Aorta (tissue), 5 donors: ENCODE measurements around the gene TPP2. TPM values are rescaled to one million over a fixed set of nuclear protein-coding genes. Genes with fewer than 3 reads are reported as not detected.

Experiments
- ATAC-seq: fragments of 200-7000 bp; cut with Tn5 transposase; one replicate; pipeline ENCODE4 v1.9.1; 2022; ENCODE audit warnings: moderate library complexity; ENCODE audit not compliant: low FRiP score
- DNase-seq, 2 donors: peaks; one replicate each; pipeline ENCODE4 v3.0.0-alpha.2; 2020
- H3K27ac ChIP-seq, 2 donors: one replicate each; pipeline ENCODE4 v1.5.1; 2013; ENCODE audit warnings: low read length in 2 of 2, mild to moderate bottlenecking in 2 of 2, moderate library complexity in 2 of 2, control low read depth in 1 of 2, inconsistent platforms in 1 of 2, low read depth in 1 of 2
- H3K27me3 ChIP-seq, 2 donors: one replicate each; pipeline ENCODE4 v1.6.1; 2013; ENCODE audit warnings: control low read depth in 1 of 2, low read length in 1 of 2, mild to moderate bottlenecking in 1 of 2, moderate library complexity in 1 of 2; ENCODE audit not compliant: insufficient read depth in 2 of 2, control insufficient read depth in 1 of 2
- H3K36me3 ChIP-seq, 2 donors: one replicate each; pipeline ENCODE4 v1.6.1; 2013; ENCODE audit warnings: control low read depth in 1 of 2, low read length in 1 of 2, mild to moderate bottlenecking in 1 of 2; ENCODE audit not compliant: insufficient read depth in 2 of 2, control insufficient read depth in 1 of 2
- H3K4me1 ChIP-seq, 2 donors: one replicate each; pipeline ENCODE4 v1.6.1; 2013; ENCODE audit warnings: low read length in 2 of 2, control low read depth in 1 of 2, mild to moderate bottlenecking in 1 of 2, moderate library complexity in 1 of 2; ENCODE audit not compliant: insufficient read depth in 2 of 2, control insufficient read depth in 1 of 2
- H3K4me3 ChIP-seq, 2 donors: one replicate each; pipeline ENCODE4 v1.5.1; 2013; ENCODE audit warnings: low read length in 2 of 2, control low read depth in 1 of 2, mild to moderate bottlenecking in 1 of 2
- H3K9me3 ChIP-seq: one replicate; pipeline ENCODE4 v1.6.1; 2013; ENCODE audit warnings: mild to moderate bottlenecking, low read length; ENCODE audit not compliant: control insufficient read depth
- WGBS, 2 donors: extraction: QIAGEN DNeasy Blood & Tissue Kit; methylation state at CpG; one replicate each; pipeline ENCODE4 v1.1.7; 2013; 5-methylcytosine and 5-hydroxymethylcytosine counted together
- intact Hi-C, 2 donors: fragments of 100-400 bp; cut with DNase I; formaldehyde crosslinking; loops; one replicate each; pipeline versions ENCODE4 v1.14.2 to v1.15.0; 2022
- polyA plus RNA-seq, 2 donors: library from polyadenylated mRNA; stranded (reverse); fragments of 200-250 nt; gene quantifications; one replicate each; pipeline ENCODE4 v1.2.3, GENCODE V29; 2013
- total RNA-seq, 2 donors: library from RNA; stranded (reverse); fragmentation: NEBNext Ultra II Directional; extraction: Animal tissue kit (Norgen Biotek cat#: 25700); gene quantifications; one replicate each; pipeline ENCODE4 v1.2.1, GENCODE V29; 2021
- donor health status: healthy with polysubstance abuse.
- donor health status: Bipolar disorder and iron deficiency.
- donor health status: DM: no; HTN: no; CAD: no.
- donor health status: DM: no; HTN: no; CAD: no.
- donor health status: DM: yes; HTN: yes; CAD: no.

The TPP2 gene
- total and polyA plus RNA-seq, 4 donors = 14.1 to 44.9 (median 26.2) TPM

DNA sequence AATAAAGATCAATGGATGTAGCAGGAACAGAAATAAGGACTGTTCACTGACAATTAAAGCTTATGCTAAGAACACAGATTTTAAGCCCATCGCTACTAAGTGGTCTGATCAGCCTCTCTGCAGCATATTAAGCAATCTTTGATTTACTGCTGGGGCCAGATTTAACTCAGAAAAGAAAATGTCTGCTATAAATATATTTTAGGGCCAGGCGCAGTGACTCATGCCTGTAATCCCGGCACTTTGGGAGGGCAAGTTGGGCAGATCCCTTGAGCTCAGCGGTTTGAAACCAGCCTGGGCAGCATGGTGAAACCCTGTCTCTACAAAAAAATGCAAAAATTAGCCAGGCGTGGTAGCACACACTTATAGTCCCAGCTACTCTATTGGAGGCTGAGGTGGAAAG is 55.1 kb downstream of the TPP2 start:
- 52 to 56% methylated on average over 5 of the region's 5 CpGs for WGBS, 2 donors
- peaks cover 0 to 7% of the 10 kb centered on the region in 2 donors for H3K36me3 ChIP-seq
- H3K27me3 ChIP-seq = no peaks in the 10 kb centered on the region
- DNase-seq = peak in 1 of 2 donors; percentile 77
- no peak overlapping the region for H3K27ac ChIP-seq
- no peak overlapping the region for H3K4me3 ChIP-seq
- H3K9me3 ChIP-seq = no peaks in the 10 kb centered on the region
- intact Hi-C loops = loop anchor here in 1 of 2 donors (5.0 kb wide), 1 partner anchor 55 kb away; the partner anchor contains the start of gene TPP2
- H3K4me1 ChIP-seq = no peaks in the 10 kb centered on the region
- ATAC-seq = peak; percentile 70

DNA sequence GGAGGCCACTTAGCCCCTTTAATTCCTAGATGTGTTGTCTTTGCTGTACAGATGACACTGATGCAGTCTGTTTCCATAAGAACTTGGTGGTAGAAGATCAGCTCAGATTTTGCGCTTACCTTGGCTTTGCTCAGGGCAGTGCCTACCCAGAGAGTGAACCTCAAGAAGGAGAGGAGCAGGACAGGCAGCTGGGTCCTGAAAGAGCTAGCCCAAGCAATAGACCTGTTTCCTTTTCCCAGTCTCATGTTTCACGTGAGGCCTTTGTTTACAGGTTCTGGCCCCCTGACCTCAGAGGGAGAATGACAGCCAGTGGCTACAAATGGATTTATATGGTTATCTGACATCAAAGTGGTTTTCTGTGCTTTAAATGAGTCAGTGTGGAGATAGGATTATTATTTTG is 58.0 kb downstream of the TPP2 start:
- no peak overlapping the region for H3K27ac ChIP-seq
- WGBS, 2 donors = 45 to 64% methylated on average over 2 of the region's 2 CpGs
- H3K4me1 ChIP-seq = no peaks in the 10 kb centered on the region
- no peak for DNase-seq
- peaks cover 2% of the 10 kb centered on the region for H3K9me3 ChIP-seq
- H3K36me3 ChIP-seq = peaks cover 0 to 9% of the 10 kb centered on the region in 2 donors
- no peak overlapping the region for H3K4me3 ChIP-seq
- intact Hi-C loops = loop anchor here in 1 of 2 donors (5.0 kb wide), 1 partner anchor 57 kb away; the partner anchor contains the start of gene TPP2
- ATAC-seq = no peak
- no peaks in the 10 kb centered on the region for H3K27me3 ChIP-seq

- H3K36me3 ChIP-seq = peaks cover 0 to 9% of the 10 kb centered on the region in 2 donors
- intact Hi-C loops = no loop called here
- no peaks in the 10 kb centered on the region for H3K27me3 ChIP-seq
- H3K4me3 ChIP-seq = no peak overlapping the region
- H3K4me1 ChIP-seq = no peaks in the 10 kb centered on the region
- ATAC-seq (no peak), DNase-seq (no peak)
- 71 to 83% methylated on average over 6 of the region's 6 CpGs for WGBS, 2 donors
- H3K9me3 ChIP-seq = peaks cover 2% of the 10 kb centered on the region
- H3K27ac ChIP-seq = no peak overlapping the region
Observed at GRCh38 chr13:102657630-102658029, 60.8 kb downstream of the TPP2 start.

DNA sequence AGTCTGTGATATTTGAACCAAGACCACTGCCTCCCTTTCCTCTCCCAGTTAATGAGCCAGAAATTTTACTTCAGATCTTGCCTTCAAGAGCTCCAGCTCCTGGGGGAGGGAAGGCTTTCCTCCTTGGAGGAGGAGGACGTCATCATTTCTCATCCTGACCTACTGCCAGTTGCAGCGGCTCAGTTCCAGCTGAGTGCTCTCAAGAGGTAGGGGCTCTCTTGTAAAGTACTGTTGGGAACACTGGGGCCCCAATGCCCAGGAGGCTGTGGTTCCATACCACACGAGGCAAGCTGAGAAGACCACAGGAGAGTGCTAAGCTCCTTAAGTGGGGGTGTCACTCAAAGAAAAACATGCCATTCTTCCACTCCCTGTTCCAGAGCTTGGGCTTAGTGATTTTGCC is 61.9 kb downstream of the TPP2 start:
- DNase-seq = no peak
- Histone ChIP-seq H3K36me3 (peaks cover 0 to 8% of the 10 kb centered on the region in 2 donors), H3K4me1 (no peaks in the 10 kb centered on the region), H3K27ac (no peak overlapping the region), H3K27me3 (no peaks in the 10 kb centered on the region), H3K9me3 (peaks cover 2% of the 10 kb centered on the region), H3K4me3 (no peak overlapping the region)
- intact Hi-C loops = no loop called here
- 87 to 90% methylated on average over 3 of the region's 3 CpGs for WGBS, 2 donors
- ATAC-seq = no peak

DNA sequence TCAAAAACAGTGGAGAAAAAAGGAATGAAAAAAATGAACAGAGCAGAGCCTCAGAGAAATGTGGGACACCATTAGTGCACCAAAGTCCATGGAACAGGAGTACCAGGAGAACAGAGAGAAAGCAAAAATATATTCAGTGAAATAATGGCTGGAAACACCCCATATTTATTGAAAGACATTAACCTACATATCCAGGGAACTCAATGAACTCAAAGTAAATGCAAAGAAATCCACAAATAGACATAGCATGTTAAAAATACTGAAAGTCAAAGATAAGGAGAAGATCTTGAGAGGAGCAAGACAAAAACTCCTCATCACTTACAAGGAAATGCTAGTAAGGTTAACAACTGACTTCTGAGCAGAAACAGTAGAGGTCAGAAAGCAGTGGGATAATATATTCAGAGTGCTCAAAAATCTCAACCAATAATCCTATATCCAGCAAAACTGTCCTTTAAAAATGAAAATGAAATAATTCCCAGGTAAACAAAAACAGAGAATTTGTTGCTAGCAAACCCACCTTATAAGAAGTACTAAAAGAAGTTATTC is 62.5 kb downstream of the TPP2 start:
- Histone ChIP-seq H3K9me3 (peaks cover 2% of the 10 kb centered on the region), H3K4me1 (no peaks in the 10 kb centered on the region), H3K27me3 (no peaks in the 10 kb centered on the region), H3K36me3 (peaks cover 0 to 8% of the 10 kb centered on the region in 2 donors), H3K27ac (no peak overlapping the region), H3K4me3 (no peak overlapping the region)
- DNase-seq (no peak), ATAC-seq (no peak)
- intact Hi-C loops = no loop called here

DNA sequence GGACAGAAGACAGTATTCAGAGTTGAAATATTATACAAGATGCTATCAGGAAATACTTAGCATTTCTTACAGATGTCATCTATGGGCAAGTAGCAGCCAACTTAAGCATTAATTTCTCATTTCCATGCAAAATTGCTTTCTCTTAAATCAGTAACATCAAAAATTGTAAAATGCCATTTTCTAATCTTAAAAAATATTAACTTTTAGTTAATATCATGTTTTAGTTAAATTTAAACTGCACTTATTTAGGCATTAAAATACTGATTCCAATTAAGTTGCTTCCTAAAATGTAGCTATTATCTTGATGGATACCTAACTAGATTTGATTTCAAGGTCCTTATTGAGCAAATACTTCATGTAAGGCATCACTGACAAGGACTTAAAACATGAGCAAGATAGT is 70.2 kb downstream of the TPP2 start:
- H3K4me1 ChIP-seq = no peaks in the 10 kb centered on the region
- H3K4me3 ChIP-seq = no peak overlapping the region
- H3K27me3 ChIP-seq = no peaks in the 10 kb centered on the region
- intact Hi-C loops = no loop called here
- DNase-seq (no peak), ATAC-seq (no peak)
- peaks cover 5 to 11% of the 10 kb centered on the region in 2 donors for H3K36me3 ChIP-seq
- H3K9me3 ChIP-seq = no peaks in the 10 kb centered on the region
- H3K27ac ChIP-seq = no peak overlapping the region

DNA sequence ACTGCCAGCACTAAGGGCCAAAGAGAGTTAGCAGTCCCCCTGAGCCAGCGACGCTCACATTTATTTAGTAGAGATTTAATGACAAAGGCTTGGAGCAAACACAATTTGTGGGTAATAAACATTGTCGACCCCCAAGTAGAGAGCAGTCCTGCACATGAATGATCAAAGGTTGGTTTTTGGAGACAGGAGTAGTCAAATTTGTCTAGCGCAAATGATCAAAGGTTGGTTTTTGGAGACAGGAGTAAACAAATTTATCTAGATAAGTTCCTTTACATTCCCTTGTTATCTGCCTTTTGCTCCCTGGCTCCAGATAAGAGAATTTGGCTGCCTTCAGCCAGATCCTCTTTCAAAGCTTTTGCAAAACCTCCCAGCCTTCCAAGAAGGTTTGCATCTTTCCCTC is 71.1 kb downstream of the TPP2 start:
- Histone ChIP-seq H3K27me3 (no peaks in the 10 kb centered on the region), H3K4me1 (no peaks in the 10 kb centered on the region), H3K9me3 (no peaks in the 10 kb centered on the region), H3K27ac (no peak overlapping the region), H3K36me3 (peaks cover 5 to 11% of the 10 kb centered on the region in 2 donors), H3K4me3 (no peak overlapping the region)
- WGBS, 2 donors = 96 to 98% methylated on average over 4 of the region's 4 CpGs
- no peak for ATAC-seq
- intact Hi-C loops = no loop called here
- no peak for DNase-seq

DNA sequence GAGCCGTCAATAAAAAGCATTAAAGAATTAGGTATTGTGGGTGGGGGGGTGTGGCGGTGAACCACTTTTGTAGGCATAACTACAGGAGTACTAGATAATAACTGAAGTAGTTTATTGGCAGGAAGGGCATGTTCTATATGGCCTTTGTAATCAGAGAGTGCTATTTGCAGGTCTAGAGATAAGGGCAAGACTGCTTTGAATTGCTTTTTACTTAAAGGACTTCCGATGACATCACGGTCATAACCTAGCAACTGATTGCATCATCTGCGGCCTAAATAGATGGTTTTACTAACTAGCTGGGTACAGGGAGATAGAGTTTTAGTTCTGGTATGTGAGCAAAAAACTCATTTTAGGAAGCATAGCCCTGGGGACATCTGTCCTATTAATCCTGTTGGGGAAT is 73.3 kb downstream of the TPP2 start:
- intact Hi-C loops = no loop called here
- Histone ChIP-seq H3K4me3 (no peak overlapping the region), H3K36me3 (peaks cover 5 to 13% of the 10 kb centered on the region in 2 donors), H3K9me3 (no peaks in the 10 kb centered on the region), H3K27ac (no peak overlapping the region), H3K4me1 (no peaks in the 10 kb centered on the region), H3K27me3 (no peaks in the 10 kb centered on the region)
- DNase-seq (no peak), ATAC-seq (no peak)
- 59 to 69% methylated on average over 5 of the region's 5 CpGs for WGBS, 2 donors

GRCh38 chr13:102675115-102675514 is 78.3 kb downstream of the TPP2 start:
- ATAC-seq (no peak), DNase-seq (no peak)
- intact Hi-C loops = no loop called here
- H3K4me3 ChIP-seq = no peak overlapping the region
- H3K9me3 ChIP-seq = no peaks in the 10 kb centered on the region
- H3K4me1 ChIP-seq = no peaks in the 10 kb centered on the region
- H3K36me3 ChIP-seq = peaks cover 0 to 8% of the 10 kb centered on the region in 2 donors
- 81 to 90% methylated on average over 3 of the region's 3 CpGs for WGBS, 2 donors
- H3K27me3 ChIP-seq = no peaks in the 10 kb centered on the region
- H3K27ac ChIP-seq = no peak overlapping the region
